Measurements from ENCODE around the gene ATP8A2. TPM values are rescaled to one million over a fixed set of nuclear protein-coding genes. Genes with fewer than 3 reads are reported as not detected.

The ATP8A2 gene
- total and polyA plus RNA-seq, 2 of the 8 experiments (the other 6 are each of a cell fraction or from before 2014, with no cell fraction given) = 2.4 to 8.3 TPM

GRCh38 chr13:25394402-25395060, 22.8 kb downstream of the ATP8A2 start:
- no peak overlapping the region for H3K4ac ChIP-seq (replicated peaks; ENCODE audit: insufficient read length, low read depth, low read length)
- no peaks in the 10 kb centered on the region for H4K20me1 ChIP-seq (replicated peaks in 1 of 2; ENCODE audit: control insufficient read depth in 1 of 2, insufficient read depth in 2 of 2, low read length in 2 of 2)
- no peak overlapping the region for H3K4me2 ChIP-seq (ENCODE audit: insufficient read depth in 1 of 2, low read depth in 2 of 2, low read length in 2 of 2)
- H4K8ac ChIP-seq (ENCODE audit: extremely low read depth, insufficient read depth, low read length) = no peak overlapping the region
- H3K18ac ChIP-seq (ENCODE audit: extremely low read depth, low read length) = no peak overlapping the region
- no peak for DNase-seq (ENCODE audit: low read depth in 1 of 2, low spot score in 2 of 2)
- H2BK15ac ChIP-seq (ENCODE audit: low read length) = no peak overlapping the region
- H3K56ac ChIP-seq (replicated peaks; ENCODE audit: insufficient read length, low read depth, low read length) = no peak overlapping the region
- no peak overlapping the region for H2AFZ ChIP-seq (ENCODE audit: low read length)
- WGBS, 2 experiments (ENCODE audit: extremely low coverage in 1 of 2, insufficient coverage in 1 of 2, insufficient read length in 1 of 2, insufficient replicate concordance in 2 of 2, low coverage in 1 of 2, low lambda C conversion rate in 2 of 2, missing lambda C conversion rate in 1 of 2) = 83% methylated on average over 4 of the region's 4 CpGs; no CpG with 5 or more reads in 1 of the 2 experiments
- no peak overlapping the region for H3K23ac ChIP-seq (ENCODE audit: insufficient read length)
- H3K23me2 ChIP-seq (ENCODE audit: low read depth, low read length) = no peaks in the 10 kb centered on the region; the same call in none of the 2 replicates
- no peak overlapping the region for H4K91ac ChIP-seq (replicated peaks; ENCODE audit: insufficient read length, low read length)
- ChIA-PET CTCF (ENCODE audit: partially characterized antibody) (interaction anchor here (1.3 kb wide), 1 partner anchor 19 kb away, joined by 6 read pairs; no protein-coding TSS in a partner anchor), POLR2A (ENCODE audit: partially characterized antibody) (no interaction called here)
- H3K9me3 ChIP-seq (ENCODE audit: insufficient read depth in 2 of 2, low read depth in 1 of 2, low read length in 1 of 2) = no peaks in the 10 kb centered on the region
- no peak overlapping the region for H3K9ac ChIP-seq (replicated peaks in 1 of 4; ENCODE audit: extremely low read depth in 1 of 4, low read depth in 3 of 4, low read length in 3 of 4)
- FAIRE-seq = no peak
- H3K27ac ChIP-seq (ENCODE audit: low read depth, low read length) = no peak overlapping the region
- no peaks in the 10 kb centered on the region for H3K4me1 ChIP-seq (replicated peaks in 1 of 4; ENCODE audit: control insufficient read depth in 3 of 4, insufficient read depth in 4 of 4, low read length in 3 of 4)
- no peak overlapping the region for H3K4me3 ChIP-seq (ENCODE audit: extremely low read depth in 1 of 4, insufficient read depth in 2 of 4, low read depth in 3 of 4, low read length in 4 of 4)
- H4K5ac ChIP-seq (ENCODE audit: insufficient read length, low read depth, low read length) = no peak overlapping the region
- H3K14ac ChIP-seq (ENCODE audit: insufficient read length) = no peak overlapping the region
- H2BK20ac ChIP-seq (ENCODE audit: low read length) = no peak overlapping the region
- no peak overlapping the region for H2BK5ac ChIP-seq (ENCODE audit: low read depth, low read length)
- H2BK120ac ChIP-seq (replicated peaks; ENCODE audit: low read depth, low read length) = no peak overlapping the region
- no peaks in the 10 kb centered on the region for H3K79me2 ChIP-seq (ENCODE audit: control insufficient read depth in 1 of 2, insufficient read depth in 2 of 2, low read length in 2 of 2)
- H2BK12ac ChIP-seq (ENCODE audit: low read depth, low read length) = no peak overlapping the region
- no peaks in the 10 kb centered on the region for H3K36me3 ChIP-seq (ENCODE audit: control insufficient read depth in 2 of 4, insufficient read depth in 4 of 4, low read length in 3 of 4)
- H2AK5ac ChIP-seq (ENCODE audit: low read depth, low read length) = no peak overlapping the region
- H3K79me1 ChIP-seq (ENCODE audit: low read depth, low read length) = no peaks in the 10 kb centered on the region
- no peaks in the 10 kb centered on the region for H3K27me3 ChIP-seq (replicated peaks in 1 of 4; ENCODE audit: control insufficient read depth in 3 of 4, extremely low read depth in 1 of 4, insufficient read depth in 3 of 4, low read length in 3 of 4)
- TF ChIP-seq, protein P1, sequence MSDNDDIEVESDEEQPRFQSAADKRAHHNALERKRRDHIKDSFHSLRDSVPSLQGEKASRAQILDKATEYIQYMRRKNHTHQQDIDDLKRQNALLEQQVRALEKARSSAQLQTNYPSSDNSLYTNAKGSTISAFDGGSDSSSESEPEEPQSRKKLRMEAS (IDR thresholded peaks at IDR 0.05) = no peak
- TF ChIP-seq HDAC2 (IDR thresholded peaks at IDR 0.05; ENCODE audit: borderline replicate concordance in 1 of 2, low read depth in 2 of 2, low read length in 2 of 2) (no peak), YY1 (IDR thresholded peaks at IDR 0.05; ENCODE audit: low read depth, low read length) (no peak), KDM5A (IDR thresholded peaks at IDR 0.05; ENCODE audit: low read length) (no peak), ATF3 (IDR thresholded peaks at IDR 0.05; ENCODE audit: insufficient read depth, low read depth, low read length) (no peak), TEAD4 (IDR thresholded peaks at IDR 0.05; ENCODE audit: low read depth, low read length) (no peak)

All from H1 (cell line).